ENCODE data around the gene CSDE1.
"Not testable (repeated sequence)": the region's sequence is repeated elsewhere in the genome, so short reads cannot be mapped to it uniquely, and the experiment has no call there.

The CSDE1 gene

DNA sequence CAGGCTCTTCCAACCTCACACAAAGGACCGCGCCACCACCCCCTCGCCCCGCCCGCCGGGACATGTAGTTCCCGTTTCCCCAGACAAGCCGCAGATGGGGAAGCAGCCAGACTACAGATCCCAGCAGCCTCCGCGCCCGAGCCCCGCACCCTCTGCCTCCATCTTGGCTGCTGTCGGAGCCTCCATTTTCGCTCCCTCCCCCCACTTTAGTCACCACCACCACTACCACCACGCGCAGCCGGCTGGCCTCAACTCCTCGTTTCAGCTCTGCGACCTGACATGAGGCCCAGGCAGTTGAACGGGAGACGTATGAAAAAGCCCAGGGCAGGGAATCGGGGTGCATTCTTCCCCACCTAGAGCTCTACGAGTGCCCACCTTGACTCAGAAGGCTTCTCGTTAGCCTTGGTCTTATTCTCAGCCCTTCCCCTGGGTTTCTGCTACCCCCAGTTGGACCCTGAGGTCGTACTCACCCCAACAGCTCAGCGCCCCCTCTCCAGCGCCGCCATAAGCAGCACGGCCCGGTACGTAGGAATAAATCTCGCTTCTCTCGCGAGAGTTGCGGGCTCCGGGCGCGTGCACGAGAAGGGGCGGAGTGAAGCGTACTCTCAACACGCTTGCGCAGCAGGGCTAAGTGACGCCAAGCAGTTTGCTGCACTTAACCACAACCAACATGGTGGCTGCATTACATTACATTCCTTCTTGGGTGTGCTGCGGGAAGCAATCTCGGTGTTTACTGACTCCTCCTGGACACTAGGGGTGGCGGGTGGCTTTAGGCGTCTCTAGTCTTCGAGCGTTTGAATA lies at the start of gene CSDE1:
CSDE1 (minus strand) TSS at position 530 of the 801 bp plus-strand sequence. CDS start 18,094 bp downstream, outside the sequence.
- TF ChIP-seq EZH2 (IDR thresholded peaks at IDR 0.05) (no peak), POLR2AphosphoS5 (IDR thresholded peaks at IDR 0.05; ENCODE audit: borderline replicate concordance, low read depth, low read length) (peak; percentile 98), FOXP2 (optimal IDR thresholded peaks at IDR 0.05; ENCODE audit: control extremely low read depth, extremely low read length, insufficient read depth) (peak; percentile 86)
- H3K9me3 ChIP-seq (ENCODE audit: low read depth, low read length): no peaks in the 10 kb centered on the region
- peaks cover 41% of the 10 kb centered on the region for H3K36me3 ChIP-seq (ENCODE audit: insufficient read depth, low read length)
- H3K4me3 ChIP-seq: peak within 1 kb of the TSS; percentile 99
- H3K9ac ChIP-seq (ENCODE audit: insufficient read length): peak within 1 kb of the TSS; percentile 100
- DNase-seq (ENCODE audit: low read depth, low spot score): peak; percentile 98
- H3K27ac ChIP-seq: peak within 1 kb of the TSS; percentile 99

- H3K27ac ChIP-seq; H3K4me3 ChIP-seq; H3K36me3 ChIP-seq (ENCODE audit: insufficient read depth, low read length); H3K9me3 ChIP-seq (ENCODE audit: low read depth, low read length); DNase-seq (ENCODE audit: low read depth, low spot score); H3K9ac ChIP-seq (ENCODE audit: insufficient read length): not testable (repeated sequence)
Measured at GRCh38 chr1:114804449-114804848, 46.7 kb upstream of the CSDE1 start.

DNA sequence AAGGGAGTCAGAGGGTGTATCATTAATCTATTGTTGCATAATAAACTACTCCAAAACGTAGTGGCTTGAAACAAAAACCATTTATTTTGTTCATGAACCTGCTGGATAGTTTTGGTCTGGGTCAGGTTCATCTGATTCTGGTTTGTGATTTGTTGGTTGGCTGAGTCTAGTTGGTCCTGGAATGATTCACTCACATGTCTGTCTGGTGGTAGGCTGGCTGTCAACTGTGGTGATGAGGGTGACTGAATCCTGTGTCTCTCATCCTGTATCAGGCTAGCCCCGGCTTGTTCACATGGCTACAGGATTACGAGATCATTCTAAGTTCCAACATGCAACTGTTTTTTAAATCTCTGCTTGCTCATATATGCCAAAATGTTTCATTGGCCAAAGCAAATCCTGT lies 45.2 kb upstream of the CSDE1 start:
- Histone ChIP-seq H3K9me3 (ENCODE audit: low read depth, low read length) (no peaks in the 10 kb centered on the region), H3K27ac (no peak overlapping the region), H3K9ac (ENCODE audit: insufficient read length) (no peak overlapping the region), H3K36me3 (ENCODE audit: insufficient read depth, low read length) (no peaks in the 10 kb centered on the region), H3K4me3 (no peak overlapping the region)
- TF ChIP-seq FOXP2 (optimal IDR thresholded peaks at IDR 0.05; ENCODE audit: control extremely low read depth, extremely low read length, insufficient read depth): no peak
- no peak for TF ChIP-seq EZH2 (IDR thresholded peaks at IDR 0.05)
- TF ChIP-seq POLR2AphosphoS5 (IDR thresholded peaks at IDR 0.05; ENCODE audit: borderline replicate concordance, low read depth, low read length): no peak
- no peak for DNase-seq (ENCODE audit: low read depth, low spot score)

DNA sequence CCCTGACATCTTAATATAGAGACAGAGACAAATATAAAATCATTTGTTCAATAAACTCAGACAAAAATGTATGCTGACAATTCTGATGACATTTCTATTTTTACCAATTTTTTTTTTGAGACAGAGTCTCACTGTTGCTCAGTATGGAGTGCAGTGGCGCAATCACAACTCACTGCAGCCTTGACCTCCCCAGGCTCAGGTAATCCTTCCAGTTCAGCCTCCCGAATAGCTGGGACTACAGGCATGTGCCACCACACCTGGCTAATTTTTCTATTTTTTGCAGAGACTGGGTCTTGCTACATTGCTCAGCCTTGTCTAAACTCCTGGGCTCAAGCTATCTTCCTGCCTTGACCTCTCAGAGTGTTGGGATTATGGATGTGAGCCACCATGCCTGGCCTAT lies 36.3 kb upstream of the CSDE1 start:
- H3K27ac ChIP-seq: no peak overlapping the region
- no peaks in the 10 kb centered on the region for H3K9me3 ChIP-seq (ENCODE audit: low read depth, low read length)
- no peak overlapping the region for H3K9ac ChIP-seq (ENCODE audit: insufficient read length)
- H3K4me3 ChIP-seq: no peak overlapping the region
- DNase-seq (ENCODE audit: low read depth, low spot score): no peak
- no peaks in the 10 kb centered on the region for H3K36me3 ChIP-seq (ENCODE audit: insufficient read depth, low read length)
- TF ChIP-seq EZH2 (IDR thresholded peaks at IDR 0.05) (no peak), POLR2AphosphoS5 (IDR thresholded peaks at IDR 0.05; ENCODE audit: borderline replicate concordance, low read depth, low read length) (no peak), FOXP2 (optimal IDR thresholded peaks at IDR 0.05; ENCODE audit: control extremely low read depth, extremely low read length, insufficient read depth) (no peak)

DNA sequence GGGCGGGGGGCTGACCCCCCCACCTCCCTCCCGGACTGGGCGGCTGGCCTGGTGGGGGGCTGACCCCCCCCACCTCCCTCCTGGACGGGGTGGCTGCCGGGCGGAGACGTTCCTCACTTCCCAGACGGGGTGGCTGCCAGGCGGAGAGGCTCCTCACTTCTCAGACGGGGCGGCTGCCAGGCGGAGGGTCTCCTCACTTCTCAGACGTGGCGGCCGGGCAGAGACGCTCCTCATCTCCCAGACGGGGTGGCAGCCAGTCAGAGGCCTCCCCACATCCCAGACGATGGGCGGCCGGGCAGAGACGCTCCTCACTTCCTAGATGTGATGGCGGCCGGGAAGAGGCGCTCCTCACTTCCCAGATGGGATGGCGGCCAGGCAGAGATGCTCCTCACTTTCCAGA lies 32.8 kb upstream of the CSDE1 start:
- not testable (repeated sequence) for H3K27ac ChIP-seq; DNase-seq (ENCODE audit: low read depth, low spot score); H3K36me3 ChIP-seq (ENCODE audit: insufficient read depth, low read length); H3K4me3 ChIP-seq; H3K9me3 ChIP-seq (ENCODE audit: low read depth, low read length); H3K9ac ChIP-seq (ENCODE audit: insufficient read length)

DNA sequence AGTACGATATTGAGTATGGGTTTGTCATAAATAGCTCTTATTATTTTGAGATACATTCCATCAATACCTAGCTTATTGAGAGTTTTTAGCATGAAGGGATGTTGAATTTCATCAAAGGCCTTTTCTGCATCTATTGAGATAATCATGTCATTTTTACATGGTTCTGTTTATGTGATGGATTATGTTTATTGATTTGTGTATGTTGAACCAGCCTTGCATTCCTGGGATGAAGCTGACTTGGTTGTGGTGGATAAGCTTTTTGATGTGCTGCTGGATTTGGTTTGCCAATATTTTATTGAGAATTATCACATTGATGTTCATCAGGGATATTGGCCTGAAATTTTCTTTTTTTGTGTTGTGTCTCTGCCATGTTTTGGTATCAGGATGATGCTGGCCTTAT lies 28.7 kb upstream of the CSDE1 start:
- not testable (repeated sequence) for DNase-seq (ENCODE audit: low read depth, low spot score); H3K4me3 ChIP-seq; H3K27ac ChIP-seq; H3K9ac ChIP-seq (ENCODE audit: insufficient read length); H3K36me3 ChIP-seq (ENCODE audit: insufficient read depth, low read length); H3K9me3 ChIP-seq (ENCODE audit: low read depth, low read length)

GRCh38 chr1:114782476-114782875 lies 24.7 kb upstream of the CSDE1 start:
- H3K4me3 ChIP-seq: no peak overlapping the region
- H3K9ac ChIP-seq (ENCODE audit: insufficient read length): no peak overlapping the region
- peaks cover 15% of the 10 kb centered on the region for H3K36me3 ChIP-seq (ENCODE audit: insufficient read depth, low read length)
- H3K27ac ChIP-seq: no peak overlapping the region
- DNase-seq (ENCODE audit: low read depth, low spot score): no peak
- no peak for TF ChIP-seq EZH2 (IDR thresholded peaks at IDR 0.05)
- no peak for TF ChIP-seq POLR2AphosphoS5 (IDR thresholded peaks at IDR 0.05; ENCODE audit: borderline replicate concordance, low read depth, low read length)
- no peaks in the 10 kb centered on the region for H3K9me3 ChIP-seq (ENCODE audit: low read depth, low read length)

- H3K27ac ChIP-seq: peak within 1 kb of the TSS; percentile 88
Measured at GRCh38 chr1:114780344-114781226, 22.8 kb upstream of the CSDE1 start, which contains the start of gene SIKE1. SIKE1 (minus strand) TSS chr1:114780685; CDS start chr1:114780607, 78 bp downstream.

More at GRCh38 chr1:114780344-114781226, 22.8 kb upstream of the CSDE1 start, which contains the start of gene SIKE1:
- peaks cover 32% of the 10 kb centered on the region for H3K36me3 ChIP-seq (ENCODE audit: insufficient read depth, low read length)
- TF ChIP-seq POLR2AphosphoS5 (IDR thresholded peaks at IDR 0.05; ENCODE audit: borderline replicate concordance, low read depth, low read length): peak; percentile 99
- TF ChIP-seq EZH2 (IDR thresholded peaks at IDR 0.05): no peak
- TF ChIP-seq FOXP2 (optimal IDR thresholded peaks at IDR 0.05; ENCODE audit: control extremely low read depth, extremely low read length, insufficient read depth): peak; percentile 10
- H3K4me3 ChIP-seq: peak within 1 kb of the TSS; percentile 95
- H3K9me3 ChIP-seq (ENCODE audit: low read depth, low read length): no peaks in the 10 kb centered on the region
- peak; percentile 86 for DNase-seq (ENCODE audit: low read depth, low spot score)
- peak within 1 kb of the TSS; percentile 91 for H3K9ac ChIP-seq (ENCODE audit: insufficient read length)

Measured in SK-N-MC (cell line).